NCI-H524 (cell line): Measurements from ENCODE around the gene CUZD1.

ENCODE experiments used
- DNase-seq, 2 experiments: peaks; one replicate each; lab custom pipeline; 2025; lab: John Stamatoyannopoulos, UW

The CUZD1 gene

DNA sequence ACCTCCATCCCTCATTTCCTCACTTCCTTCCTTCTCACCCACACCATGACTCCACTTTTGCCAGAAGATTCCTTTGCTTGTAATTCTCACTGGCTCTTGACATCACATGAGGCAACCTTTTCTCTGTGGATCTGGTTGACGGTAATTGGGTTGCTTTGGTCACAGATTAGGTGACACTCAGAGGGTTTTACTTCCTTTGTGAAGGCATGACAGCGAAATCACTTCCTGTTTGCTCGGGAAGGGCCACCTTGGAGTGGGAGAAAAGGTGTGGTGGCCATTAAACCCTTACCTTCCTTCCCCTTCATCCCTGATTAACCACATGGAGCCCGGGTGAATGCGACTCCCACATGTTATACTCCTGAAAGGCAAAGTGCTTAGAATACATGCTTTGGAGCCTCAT is 30.2 kb downstream of the CUZD1 start:
- no peak for DNase-seq

DNA sequence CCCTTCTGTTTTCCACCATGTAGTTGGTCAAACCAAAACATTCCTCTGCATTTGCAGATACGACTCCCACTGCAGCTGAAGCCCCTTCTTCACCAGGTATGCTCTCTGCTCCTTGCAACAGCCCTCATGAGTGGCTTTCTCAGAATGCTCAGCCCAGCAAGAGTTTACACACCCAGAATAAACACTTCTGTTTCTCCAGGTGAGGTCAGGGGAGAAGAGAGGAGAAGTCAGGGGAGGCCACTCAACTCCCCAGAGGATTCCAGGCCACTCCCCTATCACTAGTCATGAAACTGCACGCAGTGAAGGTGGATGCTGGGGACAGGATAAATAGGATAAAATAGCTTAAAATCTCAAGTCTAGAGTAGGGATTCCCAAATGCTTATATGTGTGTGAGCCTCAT is 31.2 kb downstream of the CUZD1 start:
- DNase-seq = no peak

DNA sequence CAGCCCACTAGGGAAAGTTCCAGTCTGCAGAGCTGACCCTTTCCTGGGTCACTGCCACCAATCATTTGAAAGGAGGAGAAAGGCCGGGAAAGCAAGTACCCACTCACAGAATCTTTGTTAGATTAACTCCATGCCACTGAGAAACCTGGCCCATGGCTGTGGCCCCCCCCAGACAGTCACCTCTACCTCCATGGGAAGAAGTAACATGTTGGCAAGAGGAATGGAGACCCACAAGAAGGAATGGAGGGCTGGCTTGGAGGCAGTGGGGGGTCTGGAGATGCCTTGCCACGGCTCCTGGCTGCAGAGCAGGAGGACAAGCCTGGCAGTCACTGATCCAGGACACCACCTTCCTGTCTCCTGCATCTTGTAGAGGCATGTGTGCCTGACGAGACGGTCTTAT is 32.9 kb downstream of the CUZD1 start:
- no peak for DNase-seq

DNA sequence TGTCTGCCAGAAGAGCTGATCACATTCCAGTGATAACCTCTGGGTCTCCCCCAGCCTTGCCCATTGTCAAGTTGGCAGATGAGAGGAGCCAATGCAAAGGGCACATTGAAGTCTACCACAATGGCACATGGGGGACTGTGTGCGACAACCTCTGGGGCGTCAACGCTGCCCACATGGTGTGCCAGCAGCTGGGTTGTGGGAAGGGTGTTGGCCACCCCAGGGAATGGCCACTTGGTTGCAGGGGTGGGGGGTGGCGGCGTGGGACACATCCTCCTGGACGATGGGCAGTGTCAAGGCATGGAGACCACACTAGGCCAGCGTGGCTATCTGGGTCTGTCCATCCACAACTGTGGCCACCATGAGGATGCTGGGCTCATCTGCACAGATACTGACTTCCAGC is 43.4 kb downstream of the CUZD1 start:
- no peak for DNase-seq

DNA sequence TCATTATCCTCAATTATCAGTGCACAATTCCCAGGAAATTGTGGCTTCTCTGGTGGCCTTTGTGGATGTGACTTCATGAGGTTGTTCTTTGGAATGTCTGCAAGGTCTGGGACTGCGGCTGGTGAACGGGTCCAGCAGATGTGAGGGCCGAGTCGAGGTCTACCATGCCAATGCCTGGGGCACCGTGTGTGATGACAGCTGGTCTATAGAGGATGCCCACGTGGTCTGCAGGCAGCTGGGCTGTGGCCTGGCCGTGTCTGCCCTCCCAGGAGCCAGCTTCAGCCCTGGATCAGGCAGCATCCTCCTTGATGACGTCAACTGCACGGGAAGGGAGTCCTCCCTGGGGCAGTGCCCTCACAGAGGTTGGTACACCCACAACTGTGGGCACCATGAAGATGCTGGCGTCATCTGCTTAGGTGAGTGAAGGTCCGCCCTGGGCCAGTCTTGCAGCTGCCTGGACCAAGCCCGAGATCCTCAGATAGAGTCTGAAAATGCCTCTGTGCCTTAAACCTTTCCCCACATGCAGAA is 46.9 kb downstream of the CUZD1 start:
- no peak for DNase-seq

DNA sequence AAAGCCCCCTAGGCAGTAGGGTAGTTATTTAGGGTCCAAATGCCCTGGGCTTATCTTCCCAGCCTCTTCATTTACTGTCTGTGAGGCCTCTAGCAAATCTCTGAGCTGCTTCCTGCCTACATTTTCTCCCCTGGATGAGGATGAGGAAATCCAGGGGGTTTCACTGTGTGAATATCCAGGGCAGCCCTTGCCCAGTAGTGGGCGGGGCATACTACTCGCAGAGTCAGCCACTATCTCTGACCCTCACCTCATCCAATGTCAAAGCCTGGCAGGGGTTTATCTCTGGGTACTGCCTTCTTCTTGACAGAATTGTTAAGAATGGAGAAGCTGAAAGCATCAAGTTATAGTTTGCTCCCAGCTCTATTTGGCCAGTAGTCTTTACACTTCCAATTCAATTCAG is 48.9 kb downstream of the CUZD1 start:
- DNase-seq = no peak

DNA sequence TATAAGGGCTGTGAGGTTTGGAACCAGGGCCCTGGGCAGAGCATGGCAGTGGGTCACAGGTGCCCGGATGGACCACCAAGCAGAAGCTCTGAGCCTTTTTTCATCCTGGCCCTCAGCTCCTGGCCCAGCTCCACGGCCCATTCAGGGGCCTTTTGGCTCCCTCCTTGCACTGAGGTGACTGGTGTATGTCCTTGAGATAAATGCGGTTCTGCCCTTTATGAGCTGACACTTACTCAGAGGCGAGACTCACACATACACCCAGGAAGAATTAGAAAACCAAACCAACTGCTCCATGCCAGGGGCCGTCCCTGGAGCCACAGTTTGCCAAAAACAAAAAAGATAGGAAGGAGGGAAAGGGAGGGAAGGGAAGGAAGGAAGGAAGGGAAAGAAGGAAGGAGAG is 49.7 kb downstream of the CUZD1 start:
- no peak for DNase-seq

DNA sequence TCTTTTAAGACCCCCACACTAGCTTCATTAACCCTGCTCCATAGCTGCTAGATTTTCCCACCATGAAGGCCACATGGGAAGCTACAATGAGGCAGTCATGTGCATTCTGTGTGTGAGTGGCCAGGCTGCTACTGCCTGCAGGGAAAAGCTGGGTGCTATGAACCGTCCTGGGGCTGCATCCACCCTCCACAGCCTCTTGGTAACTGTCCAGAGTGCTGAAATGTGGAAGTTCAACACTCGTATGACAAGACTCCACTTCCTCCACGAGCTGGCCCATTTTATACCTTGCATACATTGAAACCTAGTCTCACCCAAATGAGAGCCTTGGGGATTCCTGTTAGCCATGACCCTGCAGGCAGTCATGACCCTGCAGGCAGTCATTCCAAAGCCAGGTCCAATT is 59.4 kb downstream of the CUZD1 start:
- no peak for DNase-seq

DNA sequence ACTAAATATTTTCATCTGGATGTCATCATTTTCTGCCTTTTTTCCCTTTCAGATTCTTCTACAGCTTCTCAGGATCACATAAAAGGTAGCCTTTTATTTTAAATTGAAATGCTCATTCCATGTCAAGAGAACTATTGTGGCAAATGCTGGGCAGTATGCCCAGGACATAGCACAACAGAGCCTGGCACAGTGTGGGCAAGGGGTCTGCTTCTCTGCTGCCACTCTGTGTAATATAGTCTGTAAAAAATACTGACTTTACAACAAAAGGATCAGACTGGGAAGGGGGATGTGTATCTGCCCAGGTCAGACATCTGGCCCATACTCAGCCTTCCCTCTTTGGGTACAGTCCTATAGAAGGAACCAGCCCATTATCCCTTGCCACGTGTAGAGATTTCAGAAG is 62.7 kb downstream of the CUZD1 start:
- no peak for DNase-seq
